Measurements from ENCODE around the gene TMEM243.

The TMEM243 gene

GRCh38 chr7:87188930-87189329, 30.6 kb downstream of the TMEM243 start:
- TF ChIP-seq CTCF (IDR thresholded peaks at IDR 0.05; ENCODE audit: insufficient read depth, low read depth, low read length, missing control alignments) = no peak
- DNase-seq (ENCODE audit: low read depth) = peak; percentile 41
- no peak overlapping the region for H3K4me3 ChIP-seq (ENCODE audit: low read depth, low read length)

- TF ChIP-seq CTCF (IDR thresholded peaks at IDR 0.05; ENCODE audit: insufficient read depth, low read depth, low read length, missing control alignments) = no peak
- DNase-seq (ENCODE audit: low read depth) = no peak
- H3K4me3 ChIP-seq (ENCODE audit: low read depth, low read length) = no peak overlapping the region
Observed at GRCh38 chr7:87187120-87187519, 32.4 kb downstream of the TMEM243 start.

GRCh38 chr7:87179180-87179579, 40.4 kb downstream of the TMEM243 start:
- no peak for TF ChIP-seq CTCF (IDR thresholded peaks at IDR 0.05; ENCODE audit: insufficient read depth, low read depth, low read length, missing control alignments)
- H3K4me3 ChIP-seq (ENCODE audit: low read depth, low read length) = no peak overlapping the region
- no peak for DNase-seq (ENCODE audit: low read depth)

GRCh38 chr7:87178320-87178719, 41.2 kb downstream of the TMEM243 start:
- no peak overlapping the region for H3K4me3 ChIP-seq (ENCODE audit: low read depth, low read length)
- no peak for DNase-seq (ENCODE audit: low read depth)
- no peak for TF ChIP-seq CTCF (IDR thresholded peaks at IDR 0.05; ENCODE audit: insufficient read depth, low read depth, low read length, missing control alignments)

GRCh38 chr7:87173471-87173870, 46.1 kb downstream of the TMEM243 start:
- TF ChIP-seq CTCF (IDR thresholded peaks at IDR 0.05; ENCODE audit: insufficient read depth, low read depth, low read length, missing control alignments) = no peak
- H3K4me3 ChIP-seq (ENCODE audit: low read depth, low read length) = no peak overlapping the region
- no peak for DNase-seq (ENCODE audit: low read depth)

- no peak for DNase-seq (ENCODE audit: low read depth)
Observed at GRCh38 chr7:87171282-87171934, 48.1 kb downstream of the TMEM243 start.

More at GRCh38 chr7:87171282-87171934, 48.1 kb downstream of the TMEM243 start:
- no peak overlapping the region for H3K4me3 ChIP-seq (ENCODE audit: low read depth, low read length)
- no peak for TF ChIP-seq CTCF (IDR thresholded peaks at IDR 0.05; ENCODE audit: insufficient read depth, low read depth, low read length, missing control alignments)

All from GM12865 (cell line).